ENCODE measurements around the gene MCF2L2. TPM values are rescaled to one million over a fixed set of nuclear protein-coding genes. Genes with fewer than 3 reads are reported as not detected.
"Not testable (repeated sequence)": the region's sequence is repeated elsewhere in the genome, so short reads cannot be mapped to it uniquely, and the experiment has no call there.

Gene MCF2L2
- total RNA-seq, 1 experiment from 2014 or later, result 3.4 TPM

- Mint-ChIP-seq H3K27me3 (ENCODE audit: insufficient read depth, unreplicated experiment) (no peaks in the 10 kb centered on the region), H3K9me3 (ENCODE audit: unreplicated experiment) (no peaks in the 10 kb centered on the region), H3K4me1 (ENCODE audit: insufficient read depth, unreplicated experiment) (no peaks in the 10 kb centered on the region), H3K27ac (ENCODE audit: low read depth, unreplicated experiment) (no peak overlapping the region), H3K4me3 (ENCODE audit: unreplicated experiment) (no peak overlapping the region), H3K36me3 (ENCODE audit: insufficient read depth, unreplicated experiment) (no peaks in the 10 kb centered on the region)
- intact Hi-C loops (cut with micrococcal nuclease), result loop anchor here (5.0 to 10.0 kb wide), 2 partner anchors 284 to 818 kb away; no protein-coding TSS in a partner anchor
- no peak for DNase-seq (ENCODE audit: unreplicated experiment)
- ChIA-PET CTCF (interaction anchor here (0.5 to 1.0 kb wide), 3 partner anchors 17 to 302 kb away, joined by 3 to 4 read pairs (median 3); no protein-coding TSS in a partner anchor), POLR2A (no interaction called here)
- TF ChIP-seq CTCF (IDR thresholded peaks at IDR 0.05; ENCODE audit: unreplicated experiment), result no peak
- no TSS peak for BruUV-seq (replicated peaks)
Observed at GRCh38 chr3:183466575-183466974, 38.2 kb upstream of the MCF2L2 start.

GRCh38 chr3:183465710-183466109 lies 37.3 kb upstream of the MCF2L2 start:
- H3K4me1 Mint-ChIP-seq (ENCODE audit: insufficient read depth, unreplicated experiment); CTCF ChIA-PET: not testable (repeated sequence)

GRCh38 chr3:183464480-183464879 lies 36.1 kb upstream of the MCF2L2 start:
- intact Hi-C loops (cut with micrococcal nuclease), result loop anchor here (10.0 kb wide), 1 partner anchor 820 kb away; no protein-coding TSS in a partner anchor
- Mint-ChIP-seq H3K4me3 (ENCODE audit: unreplicated experiment) (no peak overlapping the region), H3K9me3 (ENCODE audit: unreplicated experiment) (no peaks in the 10 kb centered on the region), H3K27me3 (ENCODE audit: insufficient read depth, unreplicated experiment) (no peaks in the 10 kb centered on the region), H3K27ac (ENCODE audit: low read depth, unreplicated experiment) (no peak overlapping the region), H3K4me1 (ENCODE audit: insufficient read depth, unreplicated experiment) (peaks cover 6% of the 10 kb centered on the region), H3K36me3 (ENCODE audit: insufficient read depth, unreplicated experiment) (no peaks in the 10 kb centered on the region)
- POLR2A ChIA-PET, result interaction anchor here (0.6 to 1.2 kb wide), 2 partner anchors 9 to 165 kb away, joined by 3 to 7 read pairs; no protein-coding TSS in a partner anchor
- no TSS peak for BruUV-seq (replicated peaks)
- CTCF ChIA-PET, result interaction anchor here (0.7 kb wide), 1 partner anchor 58 kb away, joined by 3 read pairs; no protein-coding TSS in a partner anchor
- DNase-seq (ENCODE audit: unreplicated experiment), result no peak
- no peak for TF ChIP-seq CTCF (IDR thresholded peaks at IDR 0.05; ENCODE audit: unreplicated experiment)

More at GRCh38 chr3:183465710-183466109, 37.3 kb upstream of the MCF2L2 start:
- BruUV-seq (replicated peaks); H3K4me3 Mint-ChIP-seq (ENCODE audit: unreplicated experiment); H3K27ac Mint-ChIP-seq (ENCODE audit: low read depth, unreplicated experiment); H3K27me3 Mint-ChIP-seq (ENCODE audit: insufficient read depth, unreplicated experiment); H3K9me3 Mint-ChIP-seq (ENCODE audit: unreplicated experiment); H3K36me3 Mint-ChIP-seq (ENCODE audit: insufficient read depth, unreplicated experiment); DNase-seq (ENCODE audit: unreplicated experiment): not testable (repeated sequence)
- intact Hi-C loops (cut with micrococcal nuclease), result loop anchor here (5.0 to 10.0 kb wide), 2 partner anchors 283 to 819 kb away; no protein-coding TSS in a partner anchor
- POLR2A ChIA-PET, result interaction anchor here (1.2 kb wide), 1 partner anchor 11 kb away, joined by 7 read pairs; no protein-coding TSS in a partner anchor

- POLR2A ChIA-PET, result no interaction called here
- intact Hi-C loops (cut with micrococcal nuclease), result loop anchor here (10.0 kb wide), 1 partner anchor 824 kb away; no protein-coding TSS in a partner anchor
- CTCF ChIA-PET, result no interaction called here
- Mint-ChIP-seq H3K36me3 (ENCODE audit: insufficient read depth, unreplicated experiment) (peaks cover under 1% of the 10 kb centered on the region), H3K9me3 (ENCODE audit: unreplicated experiment) (no peaks in the 10 kb centered on the region), H3K27me3 (ENCODE audit: insufficient read depth, unreplicated experiment) (no peaks in the 10 kb centered on the region), H3K27ac (ENCODE audit: low read depth, unreplicated experiment) (no peak overlapping the region), H3K4me3 (ENCODE audit: unreplicated experiment) (no peak overlapping the region), H3K4me1 (ENCODE audit: insufficient read depth, unreplicated experiment) (peaks cover 6% of the 10 kb centered on the region)
- no peak for DNase-seq (ENCODE audit: unreplicated experiment)
- TF ChIP-seq CTCF (IDR thresholded peaks at IDR 0.05; ENCODE audit: unreplicated experiment), result no peak
- no TSS peak for BruUV-seq (replicated peaks)
Observed at GRCh38 chr3:183460081-183461055, 31.9 kb upstream of the MCF2L2 start.
